SK-N-SH (cell line): ENCODE data around the gene RRBP1. TPM values are rescaled to one million over a fixed set of nuclear protein-coding genes. Genes with fewer than 3 reads are reported as not detected.

ENCODE experiments used
- CTCF ChIA-PET: fragments of 300-600, 350-600 bp; formaldehyde crosslinking; extraction: SDS; loops from one replicate; lab custom pipeline; 2021; lab: Yijun Ruan, JAX
- POLR2A ChIA-PET: fragments of 350-600 bp; sonication (Branson Sonifier 250); formaldehyde crosslinking; extraction: SDS; loops from one replicate; lab custom pipeline; 2020; ENCODE audit warnings: antibody characterized with exemption, inconsistent platforms; lab: Yijun Ruan, JAX
- DNase-seq: peaks from one replicate; pipeline ENCODE4 v3.0.0; 2012
- H2AFZ ChIP-seq: fragments of 200-600 bp; sonication (generic); 2 replicates; pipeline ENCODE4 v1.8.1; 2016; ENCODE audit warnings: antibody characterized with exemption, mild to moderate bottlenecking, low read depth
- H3F3A ChIP-seq: fragments of 200-600 bp; sonication (generic); replicated peaks from 2 replicates; pipeline ENCODE3; 2016; ENCODE audit warnings: antibody characterized with exemption, mild to moderate bottlenecking; ENCODE audit not compliant: insufficient read depth
- H3K27ac ChIP-seq, 2 experiments: fragments of 200-500 bp in 1 of 2; fragments of 200-600 bp in 1 of 2; sonication (Bioruptor generic) in 1 of 2; sonication (generic), shearing (Covaris generic) in 1 of 2; 2 replicates each; pipeline versions ENCODE4 v1.5.1 to v1.6.1; 2014 to 2016; ENCODE audit warnings: low read depth in 2 of 2, inconsistent platforms in 1 of 2, low read length in 1 of 2, mild to moderate bottlenecking in 1 of 2, mixed read lengths in 1 of 2
- H3K27me3 ChIP-seq: fragments of 200-600 bp; sonication (generic), shearing (Covaris generic); 2 replicates; pipeline ENCODE4 v1.6.1; 2016; ENCODE audit warnings: mixed run types; ENCODE audit not compliant: insufficient read depth
- H3K36me3 ChIP-seq, 2 experiments: fragments of 200-500 bp in 1 of 2; fragments of 200-600 bp in 1 of 2; sonication (Bioruptor generic) in 1 of 2; sonication (generic) in 1 of 2; replicated peaks in 1 of 2; 2 replicates each; pipeline versions ENCODE3 to v1.5.1; 2014 to 2016; ENCODE audit warnings: low read length in 1 of 2, mild to moderate bottlenecking in 1 of 2; ENCODE audit not compliant: insufficient read depth in 2 of 2, control insufficient read depth in 1 of 2
- H3K4me1 ChIP-seq, 2 experiments: fragments of 200-500 bp in 1 of 2; fragments of 200-600 bp in 1 of 2; sonication (Bioruptor generic) in 1 of 2; sonication (generic), shearing (Covaris generic) in 1 of 2; 2 replicates each; pipeline versions ENCODE4 v1.5.1 to v1.6.1; 2014 to 2016; ENCODE audit warnings: low read depth in 1 of 2, low read length in 1 of 2, mixed run types in 1 of 2; ENCODE audit not compliant: insufficient read depth in 2 of 2, control insufficient read depth in 1 of 2
- H3K4me2 ChIP-seq: fragments of 200-600 bp; sonication (generic), shearing (Covaris generic); 2 replicates; pipeline ENCODE4 v1.6.1; 2017; ENCODE audit warnings: mixed run types
- H3K4me3 ChIP-seq, 2 experiments: fragments of 200-500 bp in 1 of 2; fragments of 200-600 bp in 1 of 2; sonication (Bioruptor generic) in 1 of 2; sonication (generic), shearing (Covaris generic) in 1 of 2; 2 replicates each; pipeline versions ENCODE4 v1.5.1 to v1.8.1; 2014 to 2016; ENCODE audit warnings: low read depth in 2 of 2, inconsistent platforms in 1 of 2, low read length in 1 of 2, mild to moderate bottlenecking in 1 of 2, mixed read lengths in 1 of 2, moderate library complexity in 1 of 2
- H3K79me2 ChIP-seq: fragments of 200-600 bp; sonication (generic); 2 replicates; pipeline ENCODE4 v1.8.1; 2017; ENCODE audit warnings: mild to moderate bottlenecking; ENCODE audit not compliant: insufficient read depth
- H3K9ac ChIP-seq: fragments of 200-600 bp; sonication (generic); 2 replicates; pipeline ENCODE4 v1.6.1; 2017; ENCODE audit warnings: mixed run types
- H3K9me2 ChIP-seq: fragments of 200-600 bp; sonication (generic); 2 replicates; pipeline ENCODE4 v1.6.1; 2017; ENCODE audit warnings: mixed run types
- H3K9me3 ChIP-seq: fragments of 200-600 bp; sonication (generic); 2 replicates; pipeline ENCODE4 v1.6.1; 2017; ENCODE audit warnings: mixed run types, mild to moderate bottlenecking, moderate library complexity
- H4K20me1 ChIP-seq: fragments of 200-600 bp; sonication (generic); 2 replicates; pipeline ENCODE4 v1.6.1; 2017; ENCODE audit warnings: mild to moderate bottlenecking, mixed run types; ENCODE audit not compliant: insufficient read depth
- CHD2 ChIP-seq: fragments of 150-350 bp; IDR thresholded peaks from 2 replicates; pipeline ENCODE4 v1.6.1; 2018; ENCODE audit warnings: low read length; ENCODE audit not compliant: partially characterized antibody
- ELF1 ChIP-seq: IDR thresholded peaks from 2 replicates; pipeline ENCODE4 v1.4.0; 2012
- EP300 ChIP-seq, 2 experiments: IDR thresholded peaks; 2 replicates each; pipeline versions ENCODE4 v1.4.0 to v1.6.1; 2012; ENCODE audit warnings: borderline replicate concordance in 1 of 2, low read depth in 1 of 2, low read length in 1 of 2
- EZH2phosphoT487 ChIP-seq: fragments of 200-600 bp; sonication (generic); IDR thresholded peaks from 2 replicates; pipeline ENCODE4 v1.6.1; 2017; ENCODE audit warnings: low read depth, mixed run types, mild to moderate bottlenecking, antibody characterized with exemption, moderate library complexity, borderline replicate concordance
- FOXJ3 ChIP-seq: sonication (generic); formaldehyde crosslinking; IDR thresholded peaks from 2 replicates; pipeline ENCODE4 v1.5.1; 2020; ENCODE audit warnings: mild to moderate bottlenecking, missing genetic modification reagents
- GATA2 ChIP-seq: sonication (generic); formaldehyde crosslinking; IDR thresholded peaks from 2 replicates; pipeline ENCODE4 v1.5.0; 2020; ENCODE audit warnings: mild to moderate bottlenecking, missing genetic modification reagents
- IRF3 ChIP-seq: fragments of 150-350 bp; IDR thresholded peaks from 2 replicates; pipeline ENCODE4 v1.6.1; 2016; ENCODE audit warnings: mild to moderate bottlenecking, low read depth, low read length
- JUND ChIP-seq: IDR thresholded peaks from 2 replicates; pipeline ENCODE4 v1.4.0; 2012
- MAX ChIP-seq: IDR thresholded peaks from 2 replicates; pipeline ENCODE4 v1.4.0; 2012; ENCODE audit warnings: low read depth
- MXI1 ChIP-seq: IDR thresholded peaks from 2 replicates; pipeline ENCODE4 v1.6.1; 2012; ENCODE audit warnings: mild to moderate bottlenecking, low read depth, low read length, improper control_type of control experiment
- NFIC ChIP-seq: IDR thresholded peaks from 2 replicates; pipeline ENCODE4 v1.4.0; 2012; ENCODE audit warnings: borderline replicate concordance
- NRF1 ChIP-seq: IDR thresholded peaks from 2 replicates; pipeline ENCODE4 v1.6.1; 2012; ENCODE audit warnings: low read depth, mild to moderate bottlenecking, low read length
- PBX3 ChIP-seq: IDR thresholded peaks from 2 replicates; pipeline ENCODE4; 2012
- POLR2AphosphoS5 ChIP-seq: IDR thresholded peaks from 2 replicates; pipeline ENCODE4 v1.6.1; 2012; ENCODE audit warnings: low read depth, low read length
- RAD21 ChIP-seq: IDR thresholded peaks from 2 replicates; pipeline ENCODE4 v1.6.1; 2012; ENCODE audit warnings: mild to moderate bottlenecking, low read length
- RFX5 ChIP-seq: IDR thresholded peaks from 2 replicates; pipeline ENCODE4 v1.6.1; 2012; ENCODE audit warnings: mild to moderate bottlenecking, improper control_type of control experiment, low read length
- SMC3 ChIP-seq: IDR thresholded peaks from 2 replicates; pipeline ENCODE4 v1.6.1; 2012; ENCODE audit warnings: low read depth, low read length, improper control_type of control experiment
- YY1 ChIP-seq: IDR thresholded peaks from 2 replicates; pipeline ENCODE4 v1.4.0; 2012; ENCODE audit warnings: low read depth, mild to moderate bottlenecking
- WGBS: methylation state at CpG from one replicate; pipeline ENCODE4 v1.1.6; 2017; ENCODE audit warnings: low lambda C conversion rate; 5-methylcytosine and 5-hydroxymethylcytosine counted together
- polyA plus RNA-seq, 3 experiments: library from polyadenylated mRNA; depleted of rRNA; stranded (reverse); fragments of >200 nt; gene quantifications; 2 replicates each; pipeline ENCODE4 v1.2.3, GENCODE V29; 2012
- TF ChIP-seq, protein P1 (sequence below): fragments of 200-600 bp; sonication (generic); IDR thresholded peaks from 2 replicates; pipeline ENCODE4 v1.6.1; 2017; ENCODE audit warnings: antibody characterized with exemption, mild to moderate bottlenecking, moderate library complexity

Gene RRBP1
- polyA plus RNA-seq, 1 of the 3 experiments (the other 2 are of a cell fraction) = 50.2 TPM

DNA sequence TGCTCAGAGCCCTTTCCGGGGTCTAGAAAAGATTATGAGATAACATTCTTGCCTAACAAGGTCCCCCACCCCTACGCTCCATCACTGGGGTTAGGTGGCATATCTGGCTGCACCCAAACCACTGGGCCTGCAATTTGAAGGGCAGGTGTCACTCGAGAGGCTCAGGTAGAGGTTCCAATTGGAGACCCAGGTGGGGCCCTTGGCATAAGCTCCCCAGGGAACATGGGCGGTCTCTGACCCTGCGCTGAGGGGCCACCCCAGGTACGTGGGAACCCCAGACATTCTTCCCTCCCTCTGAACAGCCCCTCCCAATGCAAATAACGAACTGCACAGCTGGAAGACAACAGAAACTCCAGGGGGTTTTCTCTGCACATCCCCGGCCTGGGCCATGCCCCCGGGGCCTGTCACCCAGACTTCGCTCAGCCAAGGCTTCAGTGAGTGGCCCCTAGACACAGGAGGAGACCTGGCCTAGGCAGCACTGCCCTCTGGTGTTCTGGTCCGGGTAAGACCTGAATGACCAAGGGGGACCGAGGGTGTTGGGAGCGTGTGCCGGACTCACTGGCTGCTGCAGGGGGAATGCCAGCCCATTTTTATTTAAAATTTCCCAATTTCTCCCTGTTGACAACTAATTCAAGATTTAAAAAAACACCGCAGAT is 64.7 kb downstream of the RRBP1 start (continued):
- TF ChIP-seq NFIC (no peak), JUND (no peak), EP300 (IDR thresholded peaks at IDR 0.05; ENCODE audit: borderline replicate concordance in 1 of 2, low read depth in 1 of 2, low read length in 1 of 2) (no peak), CHD2 (no peak), FOXJ3 (CRISPR knock-in tag) (no peak), PBX3 (no peak), EZH2phosphoT487 (no peak), POLR2AphosphoS5 (no peak)

GRCh38 chr20:17616480-17617211 is 65.4 kb downstream of the RRBP1 start:
- TF ChIP-seq RFX5 = no peak
- TF ChIP-seq NRF1 = no peak
- no peak for TF ChIP-seq NFIC
- TF ChIP-seq, all 33 proteins: peak for 0
- Histone ChIP-seq H3K9me3 (no peaks in the 10 kb centered on the region), H3K4me1 (no peaks in the 10 kb centered on the region), H3K4me2 (no peak overlapping the region), H3F3A (no peaks in the 10 kb centered on the region), H2AFZ (no peak overlapping the region), H4K20me1 (peaks cover 3% of the 10 kb centered on the region; the same call in 1 of the 2 replicates), H3K36me3 (peaks cover 0 to 49% of the 10 kb centered on the region in 2 experiments), H3K4me3 (no peak overlapping the region), H3K9me2 (no peaks in the 10 kb centered on the region), H3K27ac (no peak overlapping the region), H3K9ac (no peak overlapping the region), H3K27me3 (no peaks in the 10 kb centered on the region), H3K79me2 (no peaks in the 10 kb centered on the region)
- DNase-seq = peak; percentile 5
- CTCF ChIA-PET = interaction anchor here (0.5 to 8.7 kb wide), 32 partner anchors 9 to 815 kb away, joined by 3 to 96 read pairs (median 4); partner anchors contain the start of genes BFSP1 and DSTN
- POLR2A ChIA-PET = no interaction called here
- 83% methylated on average over 17 of the region's 22 CpGs for WGBS

GRCh38 chr20:17615645-17616479 is 66.2 kb downstream of the RRBP1 start:
- Histone ChIP-seq H2AFZ (no peak overlapping the region), H3K36me3 (peaks cover 0 to 44% of the 10 kb centered on the region in 2 experiments), H4K20me1 (peaks cover 6% of the 10 kb centered on the region; the same call in 1 of the 2 replicates), H3K4me3 (no peak overlapping the region), H3K4me1 (no peaks in the 10 kb centered on the region), H3K27ac (no peak overlapping the region), H3K9me2 (no peaks in the 10 kb centered on the region), H3K9me3 (no peaks in the 10 kb centered on the region), H3K4me2 (no peak overlapping the region), H3F3A (peaks cover 4% of the 10 kb centered on the region), H3K9ac (no peak overlapping the region), H3K27me3 (no peaks in the 10 kb centered on the region), H3K79me2 (no peaks in the 10 kb centered on the region)
- DNase-seq = peak; percentile 9
- ChIA-PET CTCF (interaction anchor here (1.0 to 8.7 kb wide), 11 partner anchors 8 to 322 kb away, joined by 3 to 96 read pairs (median 11); partner anchors contain the start of gene BFSP1), POLR2A (no interaction called here)
- 74% methylated on average over 11 of the region's 22 CpGs for WGBS
- TF ChIP-seq GATA2 (no peak), FOXJ3 (CRISPR knock-in tag) (no peak), JUND (no peak), SMC3 (no peak), RAD21 (no peak), ELF1 (no peak), MXI1 (no peak), RFX5 (no peak), MAX (no peak), CHD2 (no peak), YY1 (no peak), EZH2phosphoT487 (no peak), IRF3 (no peak)
- TF ChIP-seq, protein P1, sequence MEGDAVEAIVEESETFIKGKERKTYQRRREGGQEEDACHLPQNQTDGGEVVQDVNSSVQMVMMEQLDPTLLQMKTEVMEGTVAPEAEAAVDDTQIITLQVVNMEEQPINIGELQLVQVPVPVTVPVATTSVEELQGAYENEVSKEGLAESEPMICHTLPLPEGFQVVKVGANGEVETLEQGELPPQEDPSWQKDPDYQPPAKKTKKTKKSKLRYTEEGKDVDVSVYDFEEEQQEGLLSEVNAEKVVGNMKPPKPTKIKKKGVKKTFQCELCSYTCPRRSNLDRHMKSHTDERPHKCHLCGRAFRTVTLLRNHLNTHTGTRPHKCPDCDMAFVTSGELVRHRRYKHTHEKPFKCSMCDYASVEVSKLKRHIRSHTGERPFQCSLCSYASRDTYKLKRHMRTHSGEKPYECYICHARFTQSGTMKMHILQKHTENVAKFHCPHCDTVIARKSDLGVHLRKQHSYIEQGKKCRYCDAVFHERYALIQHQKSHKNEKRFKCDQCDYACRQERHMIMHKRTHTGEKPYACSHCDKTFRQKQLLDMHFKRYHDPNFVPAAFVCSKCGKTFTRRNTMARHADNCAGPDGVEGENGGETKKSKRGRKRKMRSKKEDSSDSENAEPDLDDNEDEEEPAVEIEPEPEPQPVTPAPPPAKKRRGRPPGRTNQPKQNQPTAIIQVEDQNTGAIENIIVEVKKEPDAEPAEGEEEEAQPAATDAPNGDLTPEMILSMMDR = no peak
